Superior temporal gyrus (tissue), 1 donor: ENCODE measurements around the gene CIT.

Experiments used
- DNase-seq: peaks from one replicate; pipeline ENCODE4 v3.0.0-alpha.2; 2016; ENCODE audit errors: extremely low spot score

Gene CIT

DNA sequence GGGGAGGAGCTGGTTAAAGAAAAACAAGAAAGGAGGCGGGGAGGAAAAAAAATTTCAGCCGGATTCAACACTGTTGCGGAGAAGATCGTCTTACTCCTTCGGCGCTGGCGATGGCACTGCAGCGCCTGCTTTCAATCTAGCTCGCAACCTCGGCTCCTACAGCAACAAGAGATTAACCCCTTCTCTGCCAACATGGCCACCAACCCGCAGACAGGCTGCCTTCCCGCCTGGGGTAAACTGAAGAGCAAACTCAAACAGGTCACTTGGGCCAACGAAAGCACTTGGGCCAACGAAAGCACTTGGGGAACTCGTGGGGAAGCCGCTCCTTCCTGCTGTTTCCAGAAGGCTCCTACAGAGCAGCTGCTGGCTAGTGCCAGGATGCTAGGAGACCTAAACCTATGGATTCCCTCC is 73.7 kb downstream of the CIT start:
- DNase-seq = peak; percentile 78

DNA sequence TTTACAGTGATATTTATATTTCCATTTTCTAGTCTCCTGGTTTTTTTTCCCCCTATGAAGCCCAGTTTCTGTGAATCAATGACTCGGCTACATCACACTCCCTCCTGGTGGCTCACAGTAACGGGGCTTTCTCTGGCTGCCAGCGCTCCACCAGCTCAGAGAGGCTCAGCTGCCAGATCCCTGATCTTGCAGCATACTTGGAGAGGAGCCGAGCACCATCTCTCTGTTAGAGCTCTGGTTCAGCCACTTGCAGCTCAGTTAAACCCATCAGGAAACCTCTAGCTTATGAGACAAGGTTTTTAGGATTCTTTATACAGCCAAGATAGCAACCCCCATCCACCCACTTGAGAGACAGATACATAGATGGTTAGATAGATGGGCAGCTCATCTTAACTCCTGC is 74.6 kb downstream of the CIT start:
- peak; percentile 75 for DNase-seq

DNA sequence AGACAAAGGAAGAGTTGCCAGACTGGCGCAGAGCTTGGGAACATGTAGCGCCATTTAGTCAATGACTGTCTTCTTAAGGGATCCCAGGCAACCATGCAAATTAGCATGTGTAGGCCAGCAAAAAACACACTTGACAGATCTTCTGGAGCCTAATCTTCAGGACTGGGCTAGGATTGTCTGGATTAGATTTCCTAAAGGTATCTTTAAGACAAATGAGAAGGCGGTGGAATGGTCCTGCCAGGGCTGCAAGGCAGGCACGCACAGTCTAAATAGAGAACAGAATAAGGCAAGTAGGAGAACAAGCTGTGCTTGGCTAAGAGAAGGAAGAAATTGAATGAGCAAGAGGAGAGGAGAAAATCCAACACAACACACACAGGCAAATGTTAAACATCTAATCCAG is 80.0 kb downstream of the CIT start:
- DNase-seq = peak; percentile 52

- DNase-seq = no peak
These were observed 80.8 kb downstream of the CIT start for GRCh38 chr12:119796292-119796691.

DNA sequence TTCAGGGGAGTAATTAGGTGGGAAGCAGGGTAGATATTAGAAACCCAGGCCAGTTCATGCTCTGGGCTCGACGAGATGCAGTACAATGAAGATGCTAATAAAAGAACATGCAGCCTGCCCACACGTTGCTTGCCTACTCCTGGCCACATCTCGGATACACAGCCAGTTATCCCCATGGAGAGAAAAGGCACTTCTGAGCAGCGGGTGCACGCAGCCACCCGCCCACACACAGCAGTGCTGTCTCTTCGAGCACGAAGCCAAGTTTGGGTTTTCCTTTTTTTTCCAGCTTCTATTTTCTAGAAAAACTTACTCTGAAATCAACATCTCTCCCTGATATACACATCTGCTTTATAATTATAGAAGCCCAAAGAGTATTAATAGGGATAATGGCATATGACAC is 85.7 kb downstream of the CIT start:
- DNase-seq = peak; percentile 60

- DNase-seq = no peak
These were observed 88.3 kb downstream of the CIT start for GRCh38 chr12:119788786-119789185.

DNA sequence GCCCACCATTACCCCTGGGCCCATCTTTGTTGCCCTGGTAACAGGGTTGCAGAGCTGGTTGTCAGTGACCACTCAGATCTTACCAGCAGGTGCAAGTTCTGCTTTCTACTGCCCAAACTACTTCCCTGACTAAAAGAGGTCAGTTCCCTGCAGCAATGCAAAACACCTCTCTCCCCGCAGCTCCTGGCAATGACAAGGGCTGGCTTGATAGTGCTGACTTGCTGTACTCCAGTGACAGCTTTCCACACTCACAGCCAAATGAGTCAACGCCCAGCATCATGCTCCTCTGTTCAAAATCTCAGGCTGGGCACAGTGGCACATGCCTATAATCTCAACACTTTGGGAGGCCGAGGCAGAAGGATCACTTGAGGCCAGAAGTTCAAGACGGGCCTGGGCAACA is 90.6 kb downstream of the CIT start:
- DNase-seq = no peak

GRCh38 chr12:119784673-119785072 is 92.4 kb downstream of the CIT start:
- no peak for DNase-seq

- DNase-seq = no peak
These were observed 93.3 kb downstream of the CIT start for GRCh38 chr12:119783787-119784186.

DNA sequence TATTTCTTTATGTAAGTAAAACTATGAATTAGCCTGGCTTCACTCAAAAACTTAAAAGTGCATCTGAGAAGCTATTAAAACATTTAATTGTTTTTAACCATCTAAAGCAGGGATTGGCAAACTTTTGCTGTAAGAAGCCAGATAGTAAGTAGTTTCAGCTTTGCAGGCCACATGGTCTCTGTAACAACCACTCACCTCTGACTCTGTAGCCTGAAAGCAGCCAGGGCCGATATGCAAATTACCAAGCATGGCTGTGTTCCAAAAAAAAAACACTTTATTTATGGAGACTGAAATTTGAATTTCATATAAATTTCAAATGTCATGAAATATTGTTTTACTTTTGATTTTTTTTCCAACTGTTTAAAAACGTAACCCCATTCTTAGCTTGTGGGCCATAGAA is 95.3 kb downstream of the CIT start:
- DNase-seq = no peak

- peak; percentile 86 for DNase-seq
These were observed 96.2 kb downstream of the CIT start for GRCh38 chr12:119780786-119781434.

DNA sequence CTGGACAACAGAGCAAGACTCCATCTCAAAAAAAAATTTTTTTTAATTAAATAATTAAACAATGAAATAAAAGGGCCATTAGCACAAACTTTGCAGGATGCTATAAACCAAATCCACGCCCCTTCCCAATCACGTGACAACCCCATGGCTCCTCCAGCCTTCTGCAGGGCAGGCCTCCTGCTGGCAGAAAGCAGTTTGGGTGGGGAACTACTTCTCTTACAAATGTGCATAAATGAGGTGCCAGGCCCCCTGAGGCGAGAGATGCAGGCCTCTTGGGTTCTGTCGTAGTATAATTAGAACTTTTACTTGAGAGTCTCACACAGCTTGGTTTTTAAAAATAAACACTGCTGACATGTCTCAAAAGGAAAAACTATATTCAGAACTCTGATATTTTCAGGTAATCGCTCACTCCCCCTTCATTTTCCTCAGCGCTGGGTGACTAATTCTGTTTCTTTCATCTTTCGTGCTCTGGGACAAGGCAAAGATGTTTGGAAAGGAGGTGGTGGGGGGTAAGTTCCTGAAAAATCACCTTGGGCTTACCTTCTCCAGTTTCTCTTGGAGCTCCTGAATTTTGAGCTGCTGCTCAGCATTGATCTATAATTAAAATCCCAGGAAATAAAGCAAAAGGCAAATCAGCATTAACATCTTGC is 101.7 kb downstream of the CIT start:
- no peak for DNase-seq

DNA sequence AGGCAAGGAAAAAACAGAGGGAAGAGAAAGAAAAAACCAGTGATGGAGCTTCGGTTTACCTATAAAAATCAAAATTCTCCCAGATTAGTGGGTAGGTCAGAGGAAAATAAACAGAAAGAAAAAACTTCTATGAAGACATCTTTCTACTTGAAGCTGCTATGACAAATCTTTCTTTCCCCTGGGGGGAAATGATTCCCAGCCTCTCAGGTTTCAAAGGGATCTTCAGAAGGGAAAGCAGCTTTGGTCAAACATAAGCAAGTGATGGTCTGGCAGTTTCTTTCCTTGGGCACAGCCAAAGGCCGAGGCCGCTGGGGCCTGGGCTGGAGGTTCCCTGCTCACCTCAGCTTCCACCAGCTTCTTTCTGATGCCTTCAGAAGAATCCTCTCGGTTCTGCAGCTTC is 104.7 kb downstream of the CIT start:
- no peak for DNase-seq

GRCh38 chr12:119770146-119770545 is 107.0 kb downstream of the CIT start:
- DNase-seq = no peak

DNA sequence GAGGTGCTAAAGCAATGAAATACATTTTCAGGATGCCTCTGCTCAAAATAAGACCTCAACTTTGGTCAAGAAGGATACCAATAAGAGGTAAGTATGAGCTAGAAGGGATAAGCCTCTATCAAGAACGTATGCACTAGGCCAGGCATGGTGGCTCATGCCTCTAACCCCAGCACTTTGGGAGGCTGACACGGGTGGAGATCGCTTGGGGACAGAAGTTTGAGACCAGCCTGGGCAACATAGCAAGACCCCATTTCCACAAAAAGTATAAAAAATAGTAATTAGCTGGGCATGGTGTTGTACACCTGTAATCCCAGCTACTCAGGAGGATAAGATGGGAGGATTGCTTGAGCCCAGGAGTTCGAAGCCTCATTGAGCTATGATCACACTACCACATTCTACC is 114.5 kb downstream of the CIT start:
- DNase-seq = no peak

DNA sequence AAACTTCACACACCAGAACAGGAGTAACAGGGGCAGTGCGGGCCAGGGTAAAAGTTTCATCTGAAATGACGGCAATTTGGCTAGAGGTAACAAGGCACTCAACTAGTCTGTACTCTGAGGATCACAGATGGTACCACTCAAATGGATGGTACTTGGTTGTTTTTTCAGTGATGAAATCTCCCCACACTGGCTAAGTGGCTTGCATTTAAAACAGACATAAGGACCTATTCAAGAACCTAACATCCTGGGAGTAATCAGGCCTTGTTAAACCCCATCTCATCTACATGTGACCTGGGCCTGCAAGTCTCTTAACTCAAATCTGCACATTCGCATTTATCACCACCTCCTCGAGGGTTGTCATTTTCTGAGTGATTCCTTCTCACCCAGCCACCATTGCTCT is 118.4 kb downstream of the CIT start:
- DNase-seq = no peak

GRCh38 chr12:119758234-119758633 is 118.9 kb downstream of the CIT start:
- DNase-seq = no peak

DNA sequence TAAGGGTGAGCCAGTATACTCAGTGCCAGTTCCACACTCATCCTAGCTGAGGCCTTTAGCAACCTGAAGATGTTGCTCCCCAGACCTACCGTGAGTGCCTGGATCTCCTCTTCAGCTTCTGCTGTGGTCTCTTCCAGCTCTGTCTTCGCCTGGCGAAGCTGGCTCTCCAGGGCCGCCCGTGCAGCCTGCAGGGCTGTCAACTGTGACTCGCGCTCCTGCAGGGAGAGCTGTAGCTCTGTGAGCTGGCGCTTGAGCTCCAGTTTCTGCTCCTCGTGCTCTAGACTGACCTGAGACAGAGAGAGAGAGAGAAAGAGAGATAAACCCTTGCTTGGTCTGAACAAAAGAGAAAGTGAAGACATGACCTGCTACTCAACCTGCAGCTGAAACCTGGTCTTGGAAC is 125.2 kb downstream of the CIT start:
- no peak for DNase-seq

DNA sequence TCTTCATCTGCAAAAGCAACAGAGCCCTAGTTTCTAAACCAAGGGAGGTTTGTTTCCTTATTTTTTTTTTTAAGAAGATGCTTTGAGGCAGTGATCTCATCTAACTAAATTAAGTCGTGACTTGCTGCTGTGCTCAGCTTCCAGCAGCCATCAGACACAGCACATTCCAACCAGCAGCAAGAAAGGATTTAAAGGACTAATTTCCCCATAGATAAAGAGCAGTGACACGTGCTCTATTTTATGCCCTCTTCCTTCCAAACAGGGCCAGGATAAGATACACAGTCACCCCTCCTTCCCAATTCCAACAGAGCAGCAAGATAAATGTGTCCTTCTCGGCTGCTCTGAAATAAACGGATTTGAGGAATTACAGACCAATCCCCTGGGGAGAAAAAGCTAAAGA is 127.5 kb downstream of the CIT start:
- DNase-seq = peak; percentile 58

DNA sequence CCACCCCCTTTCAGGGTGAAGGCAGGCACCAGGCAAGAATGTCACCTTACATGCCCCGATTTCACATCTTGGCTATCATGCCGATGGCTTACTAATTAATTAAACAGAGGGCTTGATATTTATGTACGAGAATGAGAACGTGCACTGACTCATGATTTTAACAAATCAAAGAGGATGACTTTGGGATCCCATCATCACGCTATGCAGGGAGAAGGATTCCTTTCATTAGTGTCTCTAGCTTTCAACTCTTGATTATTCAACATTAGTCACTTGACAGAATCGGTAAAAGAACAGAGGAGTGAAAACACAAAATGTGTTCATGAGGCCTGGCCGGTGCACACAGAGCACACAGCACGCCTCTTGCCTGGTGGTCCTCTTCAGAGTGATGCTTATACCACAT is 128.6 kb downstream of the CIT start:
- DNase-seq = peak; percentile 52

DNA sequence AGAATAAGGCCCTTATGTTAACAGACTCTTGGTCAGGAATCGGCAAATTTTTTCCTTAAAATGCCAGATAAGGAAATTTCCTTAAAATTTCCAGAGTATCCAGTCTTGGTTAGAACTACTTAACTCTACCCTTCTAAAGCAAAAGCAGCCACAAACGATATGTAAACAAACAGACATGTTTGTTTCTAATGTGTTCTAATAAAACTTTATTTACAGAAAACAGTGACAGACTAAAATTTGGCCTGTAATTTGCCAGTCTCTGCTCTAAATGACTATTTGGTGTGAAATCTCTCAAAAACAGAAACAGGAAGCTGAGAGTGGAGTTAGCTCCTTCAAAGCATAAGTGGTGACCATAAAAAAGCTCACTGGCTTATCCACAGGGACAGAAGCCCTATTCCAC is 131.0 kb downstream of the CIT start:
- DNase-seq = no peak

GRCh38 chr12:119744900-119745606 is 132.1 kb downstream of the CIT start:
- DNase-seq = no peak

- peak; percentile 57 for DNase-seq
These were observed 134.4 kb downstream of the CIT start for GRCh38 chr12:119742700-119743099.
